ENCODE results near the gene SYNPO. TPM values are rescaled to one million over a fixed set of nuclear protein-coding genes. Genes with fewer than 3 reads are reported as not detected.

The SYNPO gene
- polyA plus RNA-seq, 1 of the 3 experiments (the other 2 are of a cell fraction) = 5.1 TPM

DNA sequence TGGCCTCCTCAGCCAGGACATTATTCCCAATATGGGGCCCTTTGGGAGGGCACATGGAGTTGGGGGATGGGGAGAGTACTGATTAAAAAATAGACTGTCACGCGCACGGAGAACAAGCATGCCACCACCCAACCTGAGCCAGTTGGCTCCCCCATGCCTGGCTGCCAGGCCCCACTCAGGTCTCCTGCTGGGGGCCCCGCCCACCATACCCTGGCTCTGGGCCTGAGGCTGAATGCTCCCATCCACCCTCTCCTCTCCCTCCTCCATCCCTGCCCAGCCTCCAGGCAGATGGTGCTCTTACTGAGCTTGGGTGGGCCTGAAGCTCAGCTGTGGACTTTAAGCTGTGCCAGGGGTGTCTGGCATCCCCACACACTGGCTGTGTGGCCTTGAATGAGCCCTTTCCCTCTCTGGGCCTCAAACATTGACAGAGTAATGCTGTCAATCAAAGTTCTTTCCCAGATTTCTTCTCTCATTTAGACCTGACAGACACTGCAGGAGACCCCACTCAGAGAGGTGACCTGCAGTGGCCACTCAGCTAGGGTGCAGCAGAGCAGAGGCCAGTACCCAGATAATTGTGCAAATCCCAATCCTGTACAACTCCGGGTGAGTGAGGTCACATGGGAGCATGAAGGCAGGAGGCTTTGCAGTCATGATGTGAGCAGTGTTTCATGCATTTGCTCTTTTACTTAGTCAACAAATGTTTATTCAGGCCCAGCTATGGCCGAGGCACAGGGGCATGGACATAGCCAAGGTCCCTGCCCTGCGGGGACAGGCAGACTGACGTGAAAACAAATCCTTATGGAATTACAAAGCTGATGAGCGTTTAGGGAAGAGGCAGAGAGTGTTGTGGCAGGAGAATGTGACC, 9.8 kb upstream of the SYNPO start:
- peak overlapping the region in 1 of 2 experiments; percentile 17; a peak in 1 of 4 replicates for H3K27ac ChIP-seq (ENCODE audit: low read depth in 2 of 2, low read length in 1 of 2)
- POLR2A ChIA-PET = interaction anchor here (1.0 to 1.4 kb wide), 2 partner anchors 12 to 23 kb away, joined by 3 to 5 read pairs; no protein-coding TSS in a partner anchor
- no peak for TF ChIP-seq CHD2 (IDR thresholded peaks at IDR 0.05; ENCODE audit: low read length, partially characterized antibody)
- no peak for TF ChIP-seq ELF1 (IDR thresholded peaks at IDR 0.05)
- no peak for TF ChIP-seq USF1 (IDR thresholded peaks at IDR 0.05; ENCODE audit: borderline replicate concordance, low read depth)
- no peak for TF ChIP-seq JUND (IDR thresholded peaks at IDR 0.05)
- TF ChIP-seq YY1 (IDR thresholded peaks at IDR 0.05; ENCODE audit: low read depth) = no peak
- no peak for TF ChIP-seq SIN3A (IDR thresholded peaks at IDR 0.05; ENCODE audit: borderline replicate concordance, low read depth, low read length)
- TF ChIP-seq SMC3 (IDR thresholded peaks at IDR 0.05; ENCODE audit: low read depth, low read length) = no peak
- no peak for TF ChIP-seq EP300 (IDR thresholded peaks at IDR 0.05; ENCODE audit: borderline replicate concordance in 1 of 2, low read depth in 1 of 2, low read length in 1 of 2)
- TF ChIP-seq FOXM1 (IDR thresholded peaks at IDR 0.05; ENCODE audit: low read depth) = no peak
- TF ChIP-seq EZH2phosphoT487 (IDR thresholded peaks at IDR 0.05; ENCODE audit: borderline replicate concordance, low read depth) = no peak
- no peaks in the 10 kb centered on the region for H3K9me3 ChIP-seq
- peaks cover 6% of the 10 kb centered on the region for H3F3A ChIP-seq (replicated peaks; ENCODE audit: insufficient read depth)
- 86% methylated on average over 9 of the region's 9 CpGs for WGBS (ENCODE audit: low lambda C conversion rate)
- CTCF ChIA-PET = interaction anchor here (0.6 to 1.7 kb wide), 5 partner anchors 11 to 70 kb away, joined by 3 to 9 read pairs (median 4); partner anchors contain the start of gene SYNPO
- H3K4me3 ChIP-seq (ENCODE audit: low read depth in 2 of 2, low read length in 1 of 2) = no peak overlapping the region
- no peaks in the 10 kb centered on the region for H3K36me3 ChIP-seq (replicated peaks in 1 of 2; ENCODE audit: control insufficient read depth in 1 of 2, insufficient read depth in 2 of 2, low read length in 1 of 2)
- H3K79me2 ChIP-seq (ENCODE audit: insufficient read depth) = no peaks in the 10 kb centered on the region
- H3K9ac ChIP-seq = no peak overlapping the region
- H3K9me2 ChIP-seq = no peaks in the 10 kb centered on the region
- H2AFZ ChIP-seq (ENCODE audit: low read depth) = no peak overlapping the region
- H4K20me1 ChIP-seq (ENCODE audit: insufficient read depth) = no peaks in the 10 kb centered on the region
- H3K27me3 ChIP-seq (ENCODE audit: insufficient read depth) = no peaks in the 10 kb centered on the region
- peaks cover under 1 to 45% of the 10 kb centered on the region in 2 experiments; a peak in 1 of 4 replicates for H3K4me1 ChIP-seq (ENCODE audit: control insufficient read depth in 1 of 2, insufficient read depth in 2 of 2, low read depth in 1 of 2, low read length in 1 of 2)
- H3K4me2 ChIP-seq = no peak overlapping the region
- no peak for DNase-seq

- Histone ChIP-seq H3F3A (replicated peaks; ENCODE audit: insufficient read depth) (peaks cover 6% of the 10 kb centered on the region), H3K9ac (no peak overlapping the region), H3K4me3 (ENCODE audit: low read depth in 2 of 2, low read length in 1 of 2) (no peak overlapping the region), H3K9me2 (no peaks in the 10 kb centered on the region), H2AFZ (ENCODE audit: low read depth) (no peak overlapping the region), H3K27ac (ENCODE audit: low read depth in 2 of 2, low read length in 1 of 2) (peak overlapping the region in 1 of 2 experiments; percentile 17; a peak in 1 of 4 replicates), H3K9me3 (no peaks in the 10 kb centered on the region), H3K36me3 (replicated peaks in 1 of 2; ENCODE audit: control insufficient read depth in 1 of 2, insufficient read depth in 2 of 2, low read length in 1 of 2) (no peaks in the 10 kb centered on the region), H3K27me3 (ENCODE audit: insufficient read depth) (no peaks in the 10 kb centered on the region), H4K20me1 (ENCODE audit: insufficient read depth) (no peaks in the 10 kb centered on the region), H3K4me2 (no peak overlapping the region), H3K79me2 (ENCODE audit: insufficient read depth) (no peaks in the 10 kb centered on the region), H3K4me1 (ENCODE audit: control insufficient read depth in 1 of 2, insufficient read depth in 2 of 2, low read depth in 1 of 2, low read length in 1 of 2) (peaks cover 6 to 41% of the 10 kb centered on the region in 2 experiments; a peak in 3 of 4 replicates)
- WGBS (ENCODE audit: low lambda C conversion rate) = 98% methylated on average over 6 of the region's 6 CpGs
- ChIA-PET CTCF (interaction anchor here (0.6 to 1.7 kb wide), 5 partner anchors 10 to 71 kb away, joined by 3 to 9 read pairs (median 4); partner anchors contain the start of gene SYNPO), POLR2A (interaction anchor here (1.0 to 1.4 kb wide), 2 partner anchors 12 to 22 kb away, joined by 3 to 5 read pairs; no protein-coding TSS in a partner anchor)
- no peak for DNase-seq
- no peak for TF ChIP-seq EP300 (IDR thresholded peaks at IDR 0.05; ENCODE audit: borderline replicate concordance in 1 of 2, low read depth in 1 of 2, low read length in 1 of 2)
- TF ChIP-seq ZBTB33 (IDR thresholded peaks at IDR 0.05; ENCODE audit: borderline replicate concordance, low read depth) = no peak
- no peak for TF ChIP-seq SIN3A (IDR thresholded peaks at IDR 0.05; ENCODE audit: borderline replicate concordance, low read depth, low read length)
- TF ChIP-seq RCOR1 (IDR thresholded peaks at IDR 0.05; ENCODE audit: low read length) = no peak
- TF ChIP-seq, protein P1, sequence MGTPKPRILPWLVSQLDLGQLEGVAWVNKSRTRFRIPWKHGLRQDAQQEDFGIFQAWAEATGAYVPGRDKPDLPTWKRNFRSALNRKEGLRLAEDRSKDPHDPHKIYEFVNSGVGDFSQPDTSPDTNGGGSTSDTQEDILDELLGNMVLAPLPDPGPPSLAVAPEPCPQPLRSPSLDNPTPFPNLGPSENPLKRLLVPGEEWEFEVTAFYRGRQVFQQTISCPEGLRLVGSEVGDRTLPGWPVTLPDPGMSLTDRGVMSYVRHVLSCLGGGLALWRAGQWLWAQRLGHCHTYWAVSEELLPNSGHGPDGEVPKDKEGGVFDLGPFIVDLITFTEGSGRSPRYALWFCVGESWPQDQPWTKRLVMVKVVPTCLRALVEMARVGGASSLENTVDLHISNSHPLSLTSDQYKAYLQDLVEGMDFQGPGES (IDR thresholded peaks at IDR 0.05; ENCODE audit: low read depth, low read length) = no peak
- TF ChIP-seq RXRA (IDR thresholded peaks at IDR 0.05; ENCODE audit: borderline replicate concordance, low read depth) = no peak
- TF ChIP-seq TEAD4 (IDR thresholded peaks at IDR 0.05; ENCODE audit: borderline replicate concordance, insufficient read depth) = no peak
- TF ChIP-seq RFX5 (IDR thresholded peaks at IDR 0.05; ENCODE audit: low read length) = no peak
- TF ChIP-seq, protein P2, sequence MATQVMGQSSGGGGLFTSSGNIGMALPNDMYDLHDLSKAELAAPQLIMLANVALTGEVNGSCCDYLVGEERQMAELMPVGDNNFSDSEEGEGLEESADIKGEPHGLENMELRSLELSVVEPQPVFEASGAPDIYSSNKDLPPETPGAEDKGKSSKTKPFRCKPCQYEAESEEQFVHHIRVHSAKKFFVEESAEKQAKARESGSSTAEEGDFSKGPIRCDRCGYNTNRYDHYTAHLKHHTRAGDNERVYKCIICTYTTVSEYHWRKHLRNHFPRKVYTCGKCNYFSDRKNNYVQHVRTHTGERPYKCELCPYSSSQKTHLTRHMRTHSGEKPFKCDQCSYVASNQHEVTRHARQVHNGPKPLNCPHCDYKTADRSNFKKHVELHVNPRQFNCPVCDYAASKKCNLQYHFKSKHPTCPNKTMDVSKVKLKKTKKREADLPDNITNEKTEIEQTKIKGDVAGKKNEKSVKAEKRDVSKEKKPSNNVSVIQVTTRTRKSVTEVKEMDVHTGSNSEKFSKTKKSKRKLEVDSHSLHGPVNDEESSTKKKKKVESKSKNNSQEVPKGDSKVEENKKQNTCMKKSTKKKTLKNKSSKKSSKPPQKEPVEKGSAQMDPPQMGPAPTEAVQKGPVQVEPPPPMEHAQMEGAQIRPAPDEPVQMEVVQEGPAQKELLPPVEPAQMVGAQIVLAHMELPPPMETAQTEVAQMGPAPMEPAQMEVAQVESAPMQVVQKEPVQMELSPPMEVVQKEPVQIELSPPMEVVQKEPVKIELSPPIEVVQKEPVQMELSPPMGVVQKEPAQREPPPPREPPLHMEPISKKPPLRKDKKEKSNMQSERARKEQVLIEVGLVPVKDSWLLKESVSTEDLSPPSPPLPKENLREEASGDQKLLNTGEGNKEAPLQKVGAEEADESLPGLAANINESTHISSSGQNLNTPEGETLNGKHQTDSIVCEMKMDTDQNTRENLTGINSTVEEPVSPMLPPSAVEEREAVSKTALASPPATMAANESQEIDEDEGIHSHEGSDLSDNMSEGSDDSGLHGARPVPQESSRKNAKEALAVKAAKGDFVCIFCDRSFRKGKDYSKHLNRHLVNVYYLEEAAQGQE (IDR thresholded peaks at IDR 0.05; ENCODE audit: low read depth, low read length) = no peak
Observed at GRCh38 chr5:150631326-150631701, 9.1 kb upstream of the SYNPO start.

Measured in SK-N-SH (cell line).